ENCODE results near the gene PGC.

The PGC gene

DNA sequence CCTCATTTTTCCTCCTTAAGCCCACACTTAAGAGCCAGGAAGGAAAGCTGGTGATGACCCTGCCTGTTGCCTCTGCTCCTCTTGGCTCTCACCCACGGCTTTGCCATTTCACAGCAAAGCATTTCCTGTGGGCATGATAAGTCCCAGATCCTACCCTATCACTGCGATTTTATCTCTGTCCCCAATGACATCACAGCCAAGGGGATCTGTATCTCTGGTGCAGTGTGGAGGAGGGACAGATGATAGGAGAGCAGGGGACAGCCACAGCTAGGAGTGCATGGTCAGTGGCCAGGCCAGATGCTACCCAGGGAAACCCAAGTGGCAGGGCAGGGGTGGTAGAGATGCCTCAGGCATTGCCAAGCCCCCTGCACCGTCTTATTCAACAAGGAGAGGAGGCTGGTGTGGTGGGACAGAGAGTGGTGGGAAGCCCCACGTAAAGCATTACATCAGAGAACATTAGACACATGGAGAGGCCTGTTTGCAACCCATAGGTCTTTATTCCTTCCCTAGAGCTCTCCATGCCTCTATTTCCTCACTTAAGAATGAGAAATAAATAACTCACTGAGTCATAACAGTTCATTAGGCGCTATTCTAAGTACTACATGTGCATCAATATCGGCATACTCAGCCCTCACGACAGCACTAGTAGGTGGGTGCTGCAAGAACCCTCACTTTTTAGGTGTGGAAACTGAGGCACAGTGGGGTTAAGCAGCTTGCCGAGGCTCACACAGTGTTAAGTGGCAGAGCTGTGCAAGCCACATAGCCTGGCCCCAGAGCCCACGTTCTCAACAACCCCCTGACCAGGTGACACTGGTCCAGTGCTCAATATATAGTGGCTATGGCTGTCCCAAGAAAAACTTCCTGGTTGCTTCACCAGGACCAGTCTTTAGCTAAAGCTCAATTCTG is 16.4 kb downstream of the PGC start:
- no peak for DNase-seq (ENCODE audit: low read depth)

DNA sequence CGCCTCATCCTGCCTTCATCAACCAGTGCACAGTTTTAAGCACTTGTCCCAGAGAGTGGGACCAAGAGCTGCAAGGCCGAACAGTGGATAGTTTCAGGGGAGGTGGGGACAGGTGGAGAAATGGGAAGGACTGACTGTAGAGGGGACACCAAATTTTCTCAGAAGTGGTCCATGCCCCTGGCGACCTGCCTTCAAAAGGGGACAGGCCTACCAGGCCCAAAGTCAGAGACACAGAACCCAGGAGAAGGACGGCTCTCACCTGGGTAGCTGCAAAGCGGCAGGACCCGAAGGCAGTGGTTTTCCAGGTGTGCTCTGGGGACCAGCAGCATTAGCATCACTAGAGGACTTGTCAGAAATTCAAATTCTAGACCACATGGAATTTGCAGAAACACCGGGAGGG is 17.6 kb downstream of the PGC start:
- no peak for DNase-seq (ENCODE audit: low read depth)

DNA sequence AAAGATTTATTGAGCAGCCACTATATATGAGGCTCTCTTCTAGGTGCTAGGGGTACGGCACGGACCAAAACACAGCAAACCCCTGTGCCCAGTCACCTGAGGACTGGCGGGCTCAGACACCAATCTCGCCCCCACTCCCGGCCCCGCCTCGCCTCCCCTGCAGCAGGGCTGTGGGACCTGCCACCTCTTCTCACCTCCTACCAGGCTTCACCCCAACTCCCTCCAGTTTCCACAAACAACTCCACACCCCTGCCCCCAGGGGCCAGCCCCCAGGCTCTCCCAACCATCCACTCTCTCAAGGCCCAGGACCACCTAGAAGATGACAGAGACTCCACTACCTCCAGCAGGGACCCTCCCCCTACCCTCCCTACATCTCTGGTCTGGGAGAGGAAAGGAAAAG is 18.2 kb downstream of the PGC start:
- DNase-seq (ENCODE audit: low read depth) = no peak

DNA sequence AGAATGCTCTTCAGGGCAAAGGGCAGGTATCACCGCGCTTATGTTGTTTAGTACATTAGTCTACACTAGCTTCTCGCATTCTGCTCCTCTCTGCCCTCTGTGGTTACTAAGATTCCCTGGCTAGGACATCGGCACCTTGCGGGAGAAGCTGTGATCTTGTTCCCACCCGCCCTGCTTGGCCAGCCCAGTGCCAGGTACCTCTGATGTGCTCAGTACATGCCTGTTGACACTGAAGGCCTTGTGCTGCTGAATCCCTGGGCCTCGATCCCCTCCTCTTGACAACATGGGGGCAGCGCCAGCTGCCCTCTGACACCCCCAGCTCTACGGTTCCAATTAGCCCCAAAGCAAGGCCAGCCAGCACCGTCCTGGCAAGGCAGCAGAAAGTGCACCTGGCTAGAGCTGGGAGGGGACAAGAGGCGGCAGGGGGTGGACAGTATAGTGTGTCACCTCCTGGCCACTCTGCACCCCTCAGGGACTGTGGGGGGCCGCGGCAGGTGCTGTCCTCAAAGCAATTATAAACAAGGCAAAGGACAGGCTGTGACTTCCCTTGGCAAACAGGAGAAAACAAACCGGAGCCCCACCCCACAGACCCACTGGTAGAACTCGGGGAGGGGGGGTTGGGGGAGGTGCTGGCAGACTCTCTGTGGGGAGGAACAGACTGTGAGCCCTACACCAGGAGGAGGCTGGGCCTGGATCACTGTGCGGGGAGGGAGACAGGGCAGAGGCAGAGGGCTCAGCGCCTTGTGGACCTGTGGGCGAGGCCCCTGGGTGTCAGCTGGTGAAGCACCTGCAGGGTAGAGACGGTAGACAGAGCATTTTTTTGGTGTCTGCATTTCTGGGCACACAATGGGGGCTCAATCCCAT is 18.9 kb downstream of the PGC start:
- no peak for DNase-seq (ENCODE audit: low read depth)

DNA sequence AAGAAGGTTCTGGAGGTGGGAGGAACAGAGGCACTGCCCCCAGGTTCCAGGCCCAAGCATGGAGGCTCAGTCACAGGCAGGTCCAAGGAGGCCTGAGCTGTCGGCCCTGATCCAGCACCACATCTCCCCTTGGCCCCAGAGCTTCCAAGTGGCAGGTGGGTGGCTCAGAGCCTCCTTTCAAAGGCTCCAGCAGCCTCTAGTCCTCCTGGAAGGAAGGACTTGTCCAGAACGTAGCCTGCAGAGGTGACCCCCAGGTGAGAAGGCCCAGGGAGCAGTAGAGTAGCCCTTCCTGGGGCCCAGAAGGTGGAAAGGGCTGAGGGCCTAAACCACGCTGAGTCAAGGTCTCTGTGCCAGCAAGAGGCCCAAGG is 19.5 kb downstream of the PGC start:
- no peak for DNase-seq (ENCODE audit: low read depth)

DNA sequence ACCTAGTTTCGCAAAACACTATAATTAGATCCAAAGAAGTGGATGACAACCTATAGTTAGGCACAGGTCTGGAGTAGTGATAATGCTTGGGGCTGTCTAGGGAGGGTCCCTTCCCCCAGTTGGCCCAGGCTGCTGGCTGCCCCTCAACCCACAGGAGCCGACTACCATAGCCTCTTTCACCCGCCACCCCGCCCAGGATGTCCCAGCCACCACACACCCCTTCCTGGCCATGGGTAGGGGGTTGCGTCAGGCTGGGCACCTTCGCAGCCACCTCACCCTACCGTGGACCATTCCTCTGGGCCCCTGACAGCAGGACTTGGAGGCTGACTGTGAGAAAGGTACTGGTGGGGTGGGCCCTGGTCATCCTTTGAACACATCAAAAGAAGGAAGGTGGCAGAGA is 20.3 kb downstream of the PGC start:
- DNase-seq (ENCODE audit: low read depth) = no peak

DNA sequence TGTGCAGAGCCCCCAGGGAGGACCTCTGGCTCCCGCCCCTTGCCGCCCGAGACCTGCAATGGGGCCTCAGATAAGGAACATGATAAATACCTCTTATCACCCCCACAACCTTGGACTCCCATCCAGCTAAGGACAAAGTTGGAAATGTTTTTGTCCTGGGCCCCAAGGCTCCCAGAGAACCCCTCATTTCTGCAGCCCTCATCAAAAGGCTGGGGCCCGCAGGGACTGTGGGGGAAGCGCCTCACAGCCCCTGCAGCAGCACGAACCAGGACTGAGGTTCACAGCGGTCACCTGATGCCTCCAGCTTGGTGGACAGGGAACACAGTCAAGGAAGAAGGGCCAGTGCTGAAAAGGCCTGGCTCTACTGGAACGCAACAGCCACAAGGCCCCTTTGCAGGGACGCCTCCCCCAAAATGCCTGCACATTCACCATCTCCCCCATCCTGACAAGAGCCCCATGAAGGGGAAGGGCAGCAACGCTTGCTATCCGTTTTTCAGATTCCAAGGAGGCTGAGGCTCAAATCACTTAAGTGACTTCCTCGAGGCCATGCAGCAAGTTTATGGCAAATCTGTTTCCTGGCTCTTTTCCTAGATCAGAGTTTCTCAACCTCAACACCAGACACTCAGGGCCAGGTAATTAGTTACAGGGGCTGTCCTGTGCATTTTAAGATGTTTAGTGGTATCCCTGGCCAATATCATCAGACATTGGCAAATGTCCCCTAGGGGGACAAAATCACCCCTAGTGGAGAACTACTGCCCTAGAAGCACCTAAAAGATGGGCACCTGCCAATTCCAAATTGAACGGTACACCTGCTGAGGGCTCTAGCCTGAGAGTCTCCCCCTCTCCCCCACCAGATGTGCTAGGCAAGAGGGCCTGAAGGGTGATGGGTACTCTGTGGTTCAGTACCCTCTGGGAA is 22.4 kb downstream of the PGC start:
- DNase-seq (ENCODE audit: low read depth) = no peak

DNA sequence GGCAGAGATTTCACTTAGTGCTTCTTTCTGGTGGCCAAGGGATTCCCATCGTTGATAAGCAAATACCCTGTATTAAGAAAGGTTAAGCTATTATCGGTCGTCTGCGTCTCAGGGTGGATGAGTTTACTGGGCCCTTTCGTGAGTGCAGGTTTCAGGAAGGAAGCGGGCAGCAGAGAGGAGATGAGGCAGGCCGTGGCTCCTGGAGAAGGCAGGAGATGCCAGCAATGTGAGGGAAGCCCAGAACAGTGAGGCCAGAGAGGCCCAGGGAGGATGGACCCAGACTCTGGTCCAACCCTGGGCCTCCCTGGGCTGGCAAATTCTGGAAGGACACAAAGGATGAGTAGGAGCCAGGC is 23.0 kb downstream of the PGC start:
- no peak for DNase-seq (ENCODE audit: low read depth)

DNA sequence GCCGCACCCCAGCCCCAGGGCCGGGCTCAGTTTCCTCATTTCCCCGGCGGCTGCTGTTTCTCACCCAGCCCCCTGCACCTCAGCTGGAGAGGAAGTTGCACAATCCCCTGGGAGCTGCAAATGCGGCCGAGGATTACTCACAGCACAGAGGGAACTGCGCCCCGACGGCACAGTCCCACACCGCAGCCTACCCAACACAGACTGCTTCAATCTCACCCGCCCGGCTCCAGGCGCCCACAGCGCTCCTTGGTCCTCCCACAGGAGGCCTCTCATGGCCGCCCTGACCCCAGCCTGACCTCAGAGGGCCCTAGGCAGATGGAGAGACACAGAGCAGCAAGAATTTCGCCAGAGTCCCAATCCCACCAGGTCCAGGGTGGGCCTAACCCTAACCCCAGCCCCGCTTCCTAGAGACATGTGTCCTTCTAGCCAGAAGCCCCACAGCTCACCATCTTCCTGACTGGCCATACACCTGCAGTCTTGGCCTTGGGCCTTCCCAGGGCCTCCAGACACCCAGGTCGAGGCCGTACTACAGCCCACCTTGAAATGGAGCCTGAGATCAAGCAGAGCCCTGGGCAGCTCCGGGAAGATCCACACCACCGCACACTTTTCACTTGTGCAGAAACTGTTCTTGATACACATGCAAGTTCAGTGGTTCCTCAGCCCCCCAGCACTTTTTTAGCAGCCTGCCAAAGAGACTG is 23.5 kb downstream of the PGC start:
- DNase-seq (ENCODE audit: low read depth) = peak; percentile 84

DNA sequence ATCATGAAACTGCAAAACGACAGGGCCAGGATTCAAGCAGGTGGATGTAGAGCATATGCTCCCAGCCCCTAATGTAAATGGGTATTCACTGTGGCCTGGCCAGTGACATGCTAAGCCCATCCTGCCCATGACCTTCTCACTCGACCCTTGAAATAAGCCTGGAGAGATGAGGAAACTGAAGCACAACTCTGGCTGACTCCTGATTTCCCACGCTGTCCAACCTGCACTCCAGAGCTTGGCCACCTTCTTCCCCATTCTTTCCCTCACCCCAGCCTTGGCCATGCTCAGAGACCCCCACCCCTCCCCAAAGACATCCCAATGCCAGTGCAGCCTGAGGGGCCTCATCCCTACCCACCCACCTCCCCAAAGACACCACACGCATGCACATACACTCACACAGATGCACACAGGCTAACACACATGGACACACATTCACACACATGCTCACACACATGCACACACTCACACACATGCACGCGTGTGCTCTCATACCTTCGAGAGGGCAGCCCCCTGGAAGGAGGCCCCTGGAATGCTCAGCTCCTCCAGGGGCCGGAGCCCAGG is 24.1 kb downstream of the PGC start:
- no peak for DNase-seq (ENCODE audit: low read depth)

DNA sequence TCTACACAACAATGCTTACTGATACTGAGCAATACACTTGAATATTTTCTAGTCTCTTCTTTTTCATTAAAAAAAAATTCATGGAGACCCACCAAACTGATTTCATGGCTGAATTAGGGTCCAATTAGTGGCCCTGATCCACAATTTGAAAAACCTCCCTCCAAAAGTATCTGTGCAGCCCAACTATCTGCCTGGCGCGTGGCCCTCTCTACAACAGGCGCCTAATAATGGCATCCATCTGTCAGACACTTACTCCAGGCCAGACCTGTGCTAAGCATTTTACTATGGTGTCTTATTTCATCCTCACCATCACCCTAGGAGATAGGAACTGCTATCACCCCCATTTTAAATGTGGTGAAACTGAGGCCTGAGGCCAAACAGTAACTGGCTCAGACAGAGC is 25.8 kb downstream of the PGC start:
- DNase-seq (ENCODE audit: low read depth) = no peak

DNA sequence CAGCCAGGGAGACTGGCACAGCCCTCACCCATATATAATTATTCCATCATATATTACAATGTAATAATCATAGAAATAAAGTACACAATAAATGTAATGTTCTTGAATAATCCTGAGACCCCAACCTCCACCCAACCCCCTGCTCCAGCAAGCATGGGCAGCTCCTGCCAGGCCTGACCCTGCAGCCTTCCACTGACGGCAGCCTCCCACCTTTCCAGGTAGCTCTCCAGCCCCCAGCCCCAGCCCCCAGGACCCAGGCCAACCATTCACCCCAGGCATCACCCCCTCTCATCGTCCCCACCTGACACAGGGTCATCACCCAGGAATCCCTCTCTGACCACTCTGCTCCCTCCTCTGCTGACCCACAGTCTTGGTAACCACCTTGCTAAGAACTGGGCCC is 26.4 kb downstream of the PGC start:
- no peak for DNase-seq (ENCODE audit: low read depth)

DNA sequence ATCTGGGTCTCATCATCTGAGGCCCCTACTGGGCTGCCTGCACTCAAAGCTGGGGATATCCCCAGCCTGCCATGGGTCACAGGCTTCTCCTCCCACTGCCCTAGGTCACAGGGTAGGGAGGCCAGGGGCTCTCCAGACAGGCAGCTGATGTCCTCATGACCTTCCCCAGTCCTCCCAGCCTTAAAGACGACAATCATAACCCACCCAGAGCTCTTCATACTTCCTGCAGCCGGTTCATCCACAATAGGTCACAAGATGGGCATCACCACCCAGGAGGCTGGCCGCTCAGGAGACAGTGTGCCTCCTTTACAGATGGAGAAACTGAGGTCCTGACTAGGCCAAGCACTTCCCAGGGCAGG is 27.0 kb downstream of the PGC start:
- DNase-seq (ENCODE audit: low read depth) = no peak

DNA sequence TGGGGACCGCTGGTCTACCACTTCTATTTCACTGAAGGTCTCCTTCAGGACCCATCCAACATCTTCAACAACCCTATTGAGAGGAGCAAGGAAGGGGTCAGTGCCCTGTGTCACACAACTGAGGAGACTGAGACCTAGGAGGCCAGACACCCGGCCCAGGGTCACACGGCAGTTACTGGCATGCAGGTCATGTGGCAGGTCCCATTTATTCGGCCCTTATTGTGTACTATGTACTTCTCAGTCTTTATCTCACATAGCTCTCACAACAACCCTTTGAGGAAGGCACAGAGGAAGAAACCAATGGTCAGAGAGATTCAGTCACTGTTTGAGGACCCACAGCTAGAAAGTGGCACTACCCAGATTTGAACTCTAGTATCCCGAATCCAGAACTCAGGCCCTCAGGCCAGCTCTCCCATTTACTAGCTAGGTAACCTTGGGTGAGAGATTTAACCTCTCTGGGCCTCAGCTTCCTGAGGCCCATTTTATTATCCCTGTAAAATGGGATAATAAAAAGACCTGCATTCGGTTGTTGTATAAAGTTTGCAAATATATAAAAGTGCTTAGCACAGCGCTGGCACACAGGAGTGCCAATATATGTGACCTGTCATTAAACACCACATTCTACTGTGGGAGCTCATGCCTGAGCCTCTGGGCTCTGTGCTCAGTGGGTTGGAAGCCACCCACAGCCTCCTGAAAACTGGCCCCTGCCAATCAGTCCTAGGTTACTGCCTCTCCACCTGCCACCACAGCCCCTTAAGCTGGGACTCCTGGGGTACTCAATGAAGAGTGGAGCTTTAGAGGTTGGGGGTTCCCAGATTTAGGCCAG is 27.5 kb downstream of the PGC start:
- DNase-seq (ENCODE audit: low read depth) = no peak

DNA sequence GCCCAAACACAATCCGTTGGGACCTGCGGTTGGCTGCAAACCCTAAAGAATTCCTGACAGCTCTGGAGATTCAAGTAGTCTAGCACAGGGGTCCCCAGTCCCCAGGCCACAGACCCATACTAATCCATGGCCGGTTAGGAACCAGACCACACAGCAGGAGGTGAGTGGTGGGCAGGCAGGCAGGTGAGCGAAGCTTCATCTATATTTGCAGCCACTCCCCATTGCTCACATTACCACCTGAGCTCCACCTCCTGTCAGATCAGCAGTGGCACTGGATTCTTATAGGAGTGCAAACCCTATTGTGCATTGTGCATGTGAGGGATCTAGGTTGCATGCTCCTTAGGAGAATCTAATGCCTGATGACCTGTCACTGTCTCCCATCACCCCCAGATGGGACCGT is 28.4 kb downstream of the PGC start:
- no peak for DNase-seq (ENCODE audit: low read depth)

DNA sequence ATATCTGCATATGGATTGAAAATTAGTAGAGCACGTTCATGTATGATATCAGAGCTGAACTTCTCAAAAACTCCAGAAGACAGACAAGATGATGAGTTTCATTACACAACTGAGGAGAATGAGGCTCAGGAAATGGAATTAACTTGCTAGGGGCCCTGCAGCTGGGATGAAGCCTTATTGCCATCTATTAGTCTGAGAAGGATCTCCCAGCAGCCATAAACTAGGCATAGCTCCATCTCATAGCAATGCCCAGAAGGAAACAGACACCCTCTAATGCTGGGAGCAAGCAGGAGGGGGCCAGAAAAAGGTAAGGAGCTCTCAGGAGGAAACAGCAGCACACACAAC is 29.8 kb downstream of the PGC start:
- no peak for DNase-seq (ENCODE audit: low read depth)

DNA sequence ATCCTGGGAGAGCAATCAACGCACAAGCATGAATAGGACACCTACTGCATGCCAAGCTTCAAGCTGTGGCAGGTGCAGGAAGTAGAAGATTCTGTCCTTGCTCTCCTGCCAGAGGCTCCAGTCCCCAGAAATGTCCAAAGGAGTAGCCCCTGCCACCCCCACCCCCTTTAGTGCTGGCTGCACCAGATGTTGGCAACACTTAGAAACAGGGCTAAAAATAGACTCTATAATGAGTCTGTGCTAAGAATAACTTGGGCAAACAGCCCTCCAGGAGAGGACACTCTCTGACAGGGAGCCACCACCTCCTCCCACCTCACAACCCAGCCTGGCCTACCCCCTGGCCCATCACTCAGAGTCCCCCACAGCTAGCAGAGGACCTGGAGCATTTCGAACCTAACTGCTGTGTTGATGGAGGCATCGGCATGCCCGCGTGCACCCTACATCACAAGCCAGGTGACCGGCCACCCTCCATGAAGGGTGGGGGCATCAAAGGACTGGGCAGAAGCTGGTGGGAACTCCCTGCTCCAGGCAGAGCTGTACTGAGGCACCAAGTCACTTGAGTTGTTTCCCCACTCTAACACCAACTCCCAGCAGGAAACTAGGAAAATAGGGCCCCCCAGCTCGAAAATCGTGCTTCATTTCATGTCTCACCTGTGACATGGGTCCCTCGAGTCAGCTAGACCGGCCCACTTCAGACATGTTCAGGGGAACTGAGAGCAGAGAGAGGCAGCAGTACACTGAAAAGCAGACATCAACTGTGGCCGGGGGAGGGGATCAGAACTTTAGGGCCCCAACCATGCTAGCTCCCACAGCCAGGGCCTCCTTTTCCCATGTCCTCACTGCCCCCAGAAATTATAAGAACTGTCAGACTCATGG is 30.4 kb downstream of the PGC start:
- DNase-seq (ENCODE audit: low read depth) = no peak

DNA sequence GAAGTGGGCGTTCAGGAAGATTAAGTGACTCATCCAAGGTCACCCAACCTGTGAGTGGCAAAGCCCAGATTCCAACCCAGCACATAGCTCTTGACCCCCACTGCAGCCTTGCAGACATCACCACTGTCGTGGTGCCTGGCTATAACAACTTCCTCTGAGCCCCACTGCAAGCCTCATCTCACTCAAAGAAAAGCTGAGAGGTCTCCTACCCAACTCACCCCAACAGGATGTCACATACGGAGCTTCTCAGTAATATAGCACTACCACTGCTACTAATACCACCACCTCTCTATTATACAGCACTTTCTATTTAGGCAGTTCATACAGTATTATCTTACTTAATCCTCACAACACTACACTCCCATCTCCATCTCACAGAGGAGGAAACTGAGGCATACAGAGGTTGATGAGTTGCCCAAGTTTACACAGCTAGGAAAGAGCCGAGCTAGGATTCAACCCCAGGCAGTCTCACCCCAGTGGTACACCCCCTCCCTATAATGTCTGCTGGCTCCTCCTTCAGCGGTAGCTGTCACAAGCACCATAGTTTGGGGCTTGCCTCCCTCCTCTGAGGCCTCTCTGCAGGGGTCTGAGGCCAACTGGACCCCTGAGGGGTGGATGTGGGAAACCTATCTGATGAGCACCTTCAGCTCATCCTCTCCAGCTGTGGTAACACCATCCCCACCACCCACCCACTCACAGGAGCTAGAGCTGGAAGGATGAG is 31.2 kb downstream of the PGC start:
- no peak for DNase-seq (ENCODE audit: low read depth)
